ENCODE results near the gene HS3ST5. TPM values are rescaled to one million over a fixed set of nuclear protein-coding genes. Genes with fewer than 3 reads are reported as not detected.

HS3ST5 gene
- total RNA-seq: not detected

GRCh38 chr6:114342826-114343781, at the start of gene HS3ST5:
HS3ST5 (minus strand) TSS chr6:114343023; CDS start chr6:114062845, 280,178 bp downstream.

Small RNAs within 50 kb of the gene (small RNA-seq; reads per million reads assigned to genes)
- 0 reads per million in 2 donors for gene RNA5SP213

Data from melanocyte of skin (primary cell).